ENCODE measurements around the gene LAMA2.

The LAMA2 gene

DNA sequence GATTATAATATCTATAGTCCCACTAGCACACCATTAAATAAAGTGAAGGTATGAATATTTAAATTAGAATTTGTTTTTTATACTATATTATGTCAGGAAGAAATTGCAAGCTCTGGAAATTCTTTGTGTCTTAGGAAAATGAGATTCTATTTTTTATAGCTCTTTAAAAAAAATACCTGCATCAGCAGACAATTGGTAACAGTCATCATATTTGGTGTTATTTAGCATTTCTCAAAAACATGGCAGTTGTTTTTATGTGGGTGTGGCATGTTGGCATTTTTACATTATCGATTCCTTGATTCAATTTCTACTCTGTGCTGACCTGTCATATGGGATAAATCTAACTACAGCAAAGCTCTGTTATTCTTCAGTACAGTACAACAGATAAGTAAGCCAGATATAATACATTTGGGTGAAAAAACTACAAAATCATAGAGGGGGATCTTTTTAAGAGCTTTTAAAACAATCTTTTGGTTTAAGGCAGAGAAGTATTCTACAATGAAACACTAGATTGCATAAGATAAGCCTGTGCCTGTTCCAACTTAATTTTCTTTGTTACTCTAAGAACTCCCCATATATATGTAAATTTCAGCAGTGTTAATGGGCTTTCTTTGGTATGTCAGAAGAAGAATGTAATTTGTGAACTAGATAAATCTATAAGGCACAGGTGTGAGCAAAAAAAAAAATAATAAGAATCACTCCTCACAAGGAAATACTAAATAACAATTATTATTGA, 71.5 kb downstream of the LAMA2 start:
- no peaks in the 10 kb centered on the region for H3K36me3 ChIP-seq (ENCODE audit: control insufficient read depth in 1 of 2, insufficient read depth in 2 of 2, low read length in 2 of 2)
- no peak overlapping the region for H3K9ac ChIP-seq (ENCODE audit: low read depth in 1 of 2, low read length in 2 of 2)
- no peaks in the 10 kb centered on the region for H3K9me3 ChIP-seq (ENCODE audit: control insufficient read depth in 1 of 2, low read length in 2 of 2)
- H3K4me3 ChIP-seq (ENCODE audit: low read depth in 1 of 2, low read length in 2 of 2), result no peak overlapping the region
- H3K27ac ChIP-seq (ENCODE audit: low read depth, low read length), result no peak overlapping the region
- H3K4me1 ChIP-seq (ENCODE audit: control insufficient read depth in 1 of 2, insufficient read depth in 2 of 2, low read length in 2 of 2), result no peaks in the 10 kb centered on the region
- no peaks in the 10 kb centered on the region for H3K27me3 ChIP-seq (ENCODE audit: control insufficient read depth in 1 of 2, insufficient read depth in 2 of 2, low read length in 2 of 2)

DNA sequence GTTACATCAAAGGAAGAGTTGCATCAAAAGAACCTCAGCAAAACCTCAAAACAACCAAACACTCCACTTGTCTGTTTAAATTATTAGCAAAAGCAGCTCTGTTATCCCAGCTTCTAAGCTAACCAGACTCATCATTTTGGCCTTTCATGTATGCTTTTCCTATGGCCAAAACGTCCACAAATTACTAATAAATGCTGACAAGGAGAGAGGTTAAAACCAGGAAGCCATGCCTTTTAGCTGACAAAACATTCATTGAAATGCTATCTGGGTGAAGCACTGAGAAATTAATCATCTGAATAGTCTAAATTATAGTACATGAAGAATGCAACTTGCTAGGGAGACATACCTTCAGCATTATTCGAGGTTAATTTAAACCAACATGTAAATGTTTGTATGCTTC, 80.6 kb downstream of the LAMA2 start:
- Histone ChIP-seq H3K4me1 (ENCODE audit: control insufficient read depth in 1 of 2, insufficient read depth in 2 of 2, low read length in 2 of 2) (no peaks in the 10 kb centered on the region), H3K27me3 (ENCODE audit: control insufficient read depth in 1 of 2, insufficient read depth in 2 of 2, low read length in 2 of 2) (no peaks in the 10 kb centered on the region), H3K9me3 (ENCODE audit: control insufficient read depth in 1 of 2, low read length in 2 of 2) (no peaks in the 10 kb centered on the region), H3K27ac (ENCODE audit: low read depth, low read length) (no peak overlapping the region), H3K4me3 (ENCODE audit: low read depth in 1 of 2, low read length in 2 of 2) (no peak overlapping the region), H3K36me3 (ENCODE audit: control insufficient read depth in 1 of 2, insufficient read depth in 2 of 2, low read length in 2 of 2) (no peaks in the 10 kb centered on the region), H3K9ac (ENCODE audit: low read depth in 1 of 2, low read length in 2 of 2) (no peak overlapping the region)

DNA sequence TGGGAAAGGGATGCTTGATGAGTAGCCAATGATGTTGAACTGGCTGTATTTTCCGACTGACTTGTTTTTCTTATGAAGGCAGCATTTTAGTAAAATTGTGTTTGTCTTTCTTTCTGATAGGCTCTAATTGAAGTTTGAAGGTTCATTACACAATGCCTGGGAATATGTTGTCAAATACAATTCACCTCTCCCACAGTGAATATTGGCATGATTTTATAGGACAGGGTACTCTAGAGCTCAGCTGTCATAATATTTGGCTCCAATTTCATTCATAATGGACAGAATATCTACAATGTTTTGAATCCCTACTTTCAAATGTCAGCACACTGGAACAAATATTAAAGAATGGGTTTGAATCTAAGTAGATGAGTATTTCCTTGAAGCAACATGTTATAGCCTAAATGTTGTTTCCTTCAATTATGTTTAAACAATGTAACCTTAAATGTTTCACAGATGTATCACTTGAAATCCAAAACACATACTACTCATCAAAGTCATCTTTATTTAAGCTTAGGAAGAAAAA, 81.4 kb downstream of the LAMA2 start:
- Histone ChIP-seq H3K4me3 (ENCODE audit: low read depth in 1 of 2, low read length in 2 of 2) (no peak overlapping the region), H3K36me3 (ENCODE audit: control insufficient read depth in 1 of 2, insufficient read depth in 2 of 2, low read length in 2 of 2) (no peaks in the 10 kb centered on the region), H3K27ac (ENCODE audit: low read depth, low read length) (no peak overlapping the region), H3K27me3 (ENCODE audit: control insufficient read depth in 1 of 2, insufficient read depth in 2 of 2, low read length in 2 of 2) (no peaks in the 10 kb centered on the region), H3K9ac (ENCODE audit: low read depth in 1 of 2, low read length in 2 of 2) (no peak overlapping the region), H3K9me3 (ENCODE audit: control insufficient read depth in 1 of 2, low read length in 2 of 2) (no peaks in the 10 kb centered on the region), H3K4me1 (ENCODE audit: control insufficient read depth in 1 of 2, insufficient read depth in 2 of 2, low read length in 2 of 2) (no peaks in the 10 kb centered on the region)

DNA sequence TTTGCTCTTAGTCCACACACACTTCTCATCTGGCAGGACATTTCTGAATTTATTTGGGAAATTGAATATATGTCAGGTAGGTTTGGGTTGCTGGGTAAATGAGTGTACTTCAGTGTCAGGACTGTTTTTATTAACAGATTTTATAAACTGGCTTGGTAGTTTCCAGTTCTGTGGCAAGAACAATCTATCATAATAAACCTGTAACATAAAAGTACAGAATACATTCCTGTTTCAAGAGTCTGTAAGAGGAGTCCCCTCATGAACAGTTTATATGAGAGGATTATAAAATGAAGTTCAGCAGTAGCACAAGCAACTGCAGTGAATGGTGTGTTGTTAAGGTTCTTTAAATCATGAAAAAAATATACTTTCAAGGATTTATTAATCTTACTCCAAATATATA, 81.8 kb downstream of the LAMA2 start:
- no peak overlapping the region for H3K27ac ChIP-seq (ENCODE audit: low read depth, low read length)
- H3K4me3 ChIP-seq (ENCODE audit: low read depth in 1 of 2, low read length in 2 of 2), result no peak overlapping the region
- no peaks in the 10 kb centered on the region for H3K4me1 ChIP-seq (ENCODE audit: control insufficient read depth in 1 of 2, insufficient read depth in 2 of 2, low read length in 2 of 2)
- no peaks in the 10 kb centered on the region for H3K9me3 ChIP-seq (ENCODE audit: control insufficient read depth in 1 of 2, low read length in 2 of 2)
- no peaks in the 10 kb centered on the region for H3K36me3 ChIP-seq (ENCODE audit: control insufficient read depth in 1 of 2, insufficient read depth in 2 of 2, low read length in 2 of 2)
- no peaks in the 10 kb centered on the region for H3K27me3 ChIP-seq (ENCODE audit: control insufficient read depth in 1 of 2, insufficient read depth in 2 of 2, low read length in 2 of 2)
- no peak overlapping the region for H3K9ac ChIP-seq (ENCODE audit: low read depth in 1 of 2, low read length in 2 of 2)

GRCh38 chr6:128966934-128967333, 84.0 kb downstream of the LAMA2 start:
- H3K4me1 ChIP-seq (ENCODE audit: control insufficient read depth in 1 of 2, insufficient read depth in 2 of 2, low read length in 2 of 2), result no peaks in the 10 kb centered on the region
- no peaks in the 10 kb centered on the region for H3K36me3 ChIP-seq (ENCODE audit: control insufficient read depth in 1 of 2, insufficient read depth in 2 of 2, low read length in 2 of 2)
- no peaks in the 10 kb centered on the region for H3K9me3 ChIP-seq (ENCODE audit: control insufficient read depth in 1 of 2, low read length in 2 of 2)
- H3K9ac ChIP-seq (ENCODE audit: low read depth in 1 of 2, low read length in 2 of 2), result no peak overlapping the region
- H3K4me3 ChIP-seq (ENCODE audit: low read depth in 1 of 2, low read length in 2 of 2), result no peak overlapping the region
- no peaks in the 10 kb centered on the region for H3K27me3 ChIP-seq (ENCODE audit: control insufficient read depth in 1 of 2, insufficient read depth in 2 of 2, low read length in 2 of 2)
- no peak overlapping the region for H3K27ac ChIP-seq (ENCODE audit: low read depth, low read length)

DNA sequence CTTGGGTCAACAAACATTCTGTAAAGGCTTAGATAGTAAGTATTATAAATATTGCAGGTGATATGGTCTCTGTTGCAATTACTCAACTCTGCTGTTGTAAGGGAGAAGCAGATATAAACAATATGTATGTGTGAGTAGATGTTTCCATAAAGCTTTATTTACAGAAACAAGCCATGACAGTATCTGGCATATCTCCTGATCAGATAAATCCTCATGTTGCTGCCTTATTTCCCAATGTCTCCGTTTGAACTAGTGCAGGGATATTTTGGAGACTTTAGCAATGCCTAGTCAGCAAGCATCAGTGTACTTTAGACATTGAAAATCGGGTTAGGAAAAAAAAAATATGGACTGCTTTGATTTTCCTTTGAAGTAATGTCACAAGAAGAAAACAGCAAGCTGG, 96.1 kb downstream of the LAMA2 start:
- H3K9me3 ChIP-seq (ENCODE audit: control insufficient read depth in 1 of 2, low read length in 2 of 2), result no peaks in the 10 kb centered on the region
- H3K27me3 ChIP-seq (ENCODE audit: control insufficient read depth in 1 of 2, insufficient read depth in 2 of 2, low read length in 2 of 2), result no peaks in the 10 kb centered on the region
- no peaks in the 10 kb centered on the region for H3K4me1 ChIP-seq (ENCODE audit: control insufficient read depth in 1 of 2, insufficient read depth in 2 of 2, low read length in 2 of 2)
- no peak overlapping the region for H3K27ac ChIP-seq (ENCODE audit: low read depth, low read length)
- no peaks in the 10 kb centered on the region for H3K36me3 ChIP-seq (ENCODE audit: control insufficient read depth in 1 of 2, insufficient read depth in 2 of 2, low read length in 2 of 2)
- no peak overlapping the region for H3K9ac ChIP-seq (ENCODE audit: low read depth in 1 of 2, low read length in 2 of 2)
- no peak overlapping the region for H3K4me3 ChIP-seq (ENCODE audit: low read depth in 1 of 2, low read length in 2 of 2)

DNA sequence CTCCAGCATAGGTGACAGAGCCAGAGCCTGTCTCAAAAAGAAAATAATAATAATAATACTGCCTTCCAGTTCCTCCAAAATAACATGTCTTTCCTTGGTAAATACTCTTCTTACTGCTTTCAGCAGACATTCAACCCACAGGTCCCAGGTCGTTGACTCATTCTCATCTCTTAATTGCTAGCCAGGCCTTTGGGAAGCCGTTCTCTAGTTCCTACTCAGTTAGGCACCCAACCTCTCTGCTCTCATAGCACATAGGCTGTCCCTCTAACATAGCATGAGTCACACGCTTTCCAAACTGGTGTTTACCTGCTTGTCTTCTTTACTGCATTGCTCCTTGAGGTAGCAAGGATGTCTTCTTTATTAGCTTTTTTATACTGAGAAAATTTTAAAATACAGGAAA, 98.8 kb downstream of the LAMA2 start:
- no peak overlapping the region for H3K27ac ChIP-seq (ENCODE audit: low read depth, low read length)
- no peaks in the 10 kb centered on the region for H3K9me3 ChIP-seq (ENCODE audit: control insufficient read depth in 1 of 2, low read length in 2 of 2)
- H3K4me3 ChIP-seq (ENCODE audit: low read depth in 1 of 2, low read length in 2 of 2), result no peak overlapping the region
- H3K27me3 ChIP-seq (ENCODE audit: control insufficient read depth in 1 of 2, insufficient read depth in 2 of 2, low read length in 2 of 2), result no peaks in the 10 kb centered on the region
- H3K4me1 ChIP-seq (ENCODE audit: control insufficient read depth in 1 of 2, insufficient read depth in 2 of 2, low read length in 2 of 2), result no peaks in the 10 kb centered on the region
- H3K36me3 ChIP-seq (ENCODE audit: control insufficient read depth in 1 of 2, insufficient read depth in 2 of 2, low read length in 2 of 2), result no peaks in the 10 kb centered on the region
- H3K9ac ChIP-seq (ENCODE audit: low read depth in 1 of 2, low read length in 2 of 2), result no peak overlapping the region

- H3K9ac ChIP-seq (ENCODE audit: low read depth in 1 of 2, low read length in 2 of 2), result no peak overlapping the region
- no peak overlapping the region for H3K4me3 ChIP-seq (ENCODE audit: low read depth in 1 of 2, low read length in 2 of 2)
- no peaks in the 10 kb centered on the region for H3K36me3 ChIP-seq (ENCODE audit: control insufficient read depth in 1 of 2, insufficient read depth in 2 of 2, low read length in 2 of 2)
- H3K27ac ChIP-seq (ENCODE audit: low read depth, low read length), result no peak overlapping the region
- H3K9me3 ChIP-seq (ENCODE audit: control insufficient read depth in 1 of 2, low read length in 2 of 2), result no peaks in the 10 kb centered on the region
- no peaks in the 10 kb centered on the region for H3K27me3 ChIP-seq (ENCODE audit: control insufficient read depth in 1 of 2, insufficient read depth in 2 of 2, low read length in 2 of 2)
- H3K4me1 ChIP-seq (ENCODE audit: control insufficient read depth in 1 of 2, insufficient read depth in 2 of 2, low read length in 2 of 2), result no peaks in the 10 kb centered on the region
Measured at GRCh38 chr6:128990360-128990759, 107.4 kb downstream of the LAMA2 start.

GRCh38 chr6:128990915-128991314, 108.0 kb downstream of the LAMA2 start:
- Histone ChIP-seq H3K36me3 (ENCODE audit: control insufficient read depth in 1 of 2, insufficient read depth in 2 of 2, low read length in 2 of 2) (no peaks in the 10 kb centered on the region), H3K4me3 (ENCODE audit: low read depth in 1 of 2, low read length in 2 of 2) (no peak overlapping the region), H3K27me3 (ENCODE audit: control insufficient read depth in 1 of 2, insufficient read depth in 2 of 2, low read length in 2 of 2) (no peaks in the 10 kb centered on the region), H3K4me1 (ENCODE audit: control insufficient read depth in 1 of 2, insufficient read depth in 2 of 2, low read length in 2 of 2) (no peaks in the 10 kb centered on the region), H3K9ac (ENCODE audit: low read depth in 1 of 2, low read length in 2 of 2) (no peak overlapping the region), H3K9me3 (ENCODE audit: control insufficient read depth in 1 of 2, low read length in 2 of 2) (no peaks in the 10 kb centered on the region), H3K27ac (ENCODE audit: low read depth, low read length) (no peak overlapping the region)

DNA sequence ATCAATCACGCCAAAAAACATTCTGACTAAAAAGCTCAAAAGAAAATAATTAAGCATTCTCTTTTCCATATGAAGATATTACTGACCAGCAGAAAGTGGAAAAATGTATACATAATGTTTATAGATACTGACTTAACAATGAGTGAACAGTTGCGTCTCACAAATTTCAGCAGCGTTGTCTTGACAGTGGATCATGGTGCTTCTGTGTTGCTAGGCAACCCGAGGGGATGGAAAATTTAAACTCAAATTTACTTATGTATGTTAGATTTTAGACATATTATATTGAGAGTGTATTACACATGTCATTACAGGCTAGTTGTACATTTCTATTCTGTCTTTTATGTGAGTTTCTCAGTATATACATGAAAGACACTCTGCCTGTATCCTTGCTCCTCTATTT, 110.2 kb downstream of the LAMA2 start:
- no peaks in the 10 kb centered on the region for H3K27me3 ChIP-seq (ENCODE audit: control insufficient read depth in 1 of 2, insufficient read depth in 2 of 2, low read length in 2 of 2)
- no peaks in the 10 kb centered on the region for H3K4me1 ChIP-seq (ENCODE audit: control insufficient read depth in 1 of 2, insufficient read depth in 2 of 2, low read length in 2 of 2)
- no peaks in the 10 kb centered on the region for H3K9me3 ChIP-seq (ENCODE audit: control insufficient read depth in 1 of 2, low read length in 2 of 2)
- H3K4me3 ChIP-seq (ENCODE audit: low read depth in 1 of 2, low read length in 2 of 2), result no peak overlapping the region
- no peaks in the 10 kb centered on the region for H3K36me3 ChIP-seq (ENCODE audit: control insufficient read depth in 1 of 2, insufficient read depth in 2 of 2, low read length in 2 of 2)
- no peak overlapping the region for H3K9ac ChIP-seq (ENCODE audit: low read depth in 1 of 2, low read length in 2 of 2)
- no peak overlapping the region for H3K27ac ChIP-seq (ENCODE audit: low read depth, low read length)
